GM21360 (cell line): ENCODE data around the gene MYPN.
"Not testable (repeated sequence)": the region's sequence is repeated elsewhere in the genome, so short reads cannot be mapped to it uniquely, and the experiment has no call there.

ENCODE experiments used
- ATAC-seq: cut with Tn5 transposase; IDR thresholded peaks from one replicate; pipeline ENCODE4 v1.9.1; 2021; ENCODE audit warnings: mild to moderate bottlenecking, moderate library complexity; ENCODE audit not compliant: unreplicated experiment

MYPN gene

DNA sequence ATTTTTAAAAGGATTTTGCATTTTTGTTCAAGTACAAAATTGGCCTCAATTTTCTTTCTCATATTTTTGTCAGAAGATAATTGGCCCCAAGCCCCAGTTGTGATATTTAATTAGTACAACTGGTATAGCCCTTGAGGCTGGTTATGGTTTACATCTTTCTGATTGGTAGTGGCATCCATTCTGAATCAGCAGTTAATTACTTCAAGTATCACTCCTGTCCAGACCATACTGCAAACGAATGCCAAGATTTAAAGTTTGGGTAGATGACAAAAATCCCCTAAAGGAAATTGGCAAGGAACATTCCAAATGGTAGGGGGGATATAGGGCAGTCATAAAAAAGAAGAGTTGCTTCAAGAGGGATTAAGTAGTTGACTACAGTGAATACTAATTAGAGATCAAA lies 23.1 kb downstream of the MYPN start:
- ATAC-seq, result no peak

DNA sequence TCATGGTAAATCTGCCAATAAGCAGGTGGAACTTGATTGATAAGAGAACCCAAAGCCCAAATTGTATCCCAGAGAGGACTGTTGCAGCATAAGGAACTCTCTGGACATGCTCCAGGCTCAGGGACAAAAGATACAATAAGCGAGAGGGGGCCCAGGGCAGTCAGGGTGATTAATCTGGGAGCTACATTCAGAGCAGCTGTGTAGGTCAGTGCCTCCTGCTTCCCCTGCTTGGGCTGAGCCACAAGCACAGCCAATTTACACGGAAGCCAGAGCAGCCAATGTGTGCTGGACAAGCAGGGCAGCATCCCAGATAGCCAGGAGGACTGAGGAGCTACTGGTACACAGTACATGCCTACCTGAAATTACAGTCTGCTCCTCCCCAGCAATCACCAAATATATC lies 24.2 kb downstream of the MYPN start:
- no peak for ATAC-seq

DNA sequence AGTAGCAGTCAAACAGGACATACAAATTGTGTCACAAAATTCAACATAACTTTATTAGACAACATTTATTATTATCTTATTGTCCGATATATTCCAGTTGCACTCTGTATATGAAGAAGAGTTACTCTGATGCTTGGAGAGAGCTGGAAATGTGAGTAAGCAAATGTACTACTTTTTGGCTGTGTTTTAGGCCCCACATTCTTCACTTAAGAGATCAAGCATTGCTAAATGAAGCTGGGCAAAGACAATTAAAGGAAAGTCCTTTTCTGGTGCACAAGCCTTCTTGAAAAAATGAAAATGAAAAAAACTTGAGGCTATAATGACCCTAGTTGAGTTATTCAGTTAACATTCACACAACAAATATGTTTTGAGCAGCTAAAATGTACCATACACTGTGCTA lies 26.1 kb downstream of the MYPN start:
- no peak for ATAC-seq

DNA sequence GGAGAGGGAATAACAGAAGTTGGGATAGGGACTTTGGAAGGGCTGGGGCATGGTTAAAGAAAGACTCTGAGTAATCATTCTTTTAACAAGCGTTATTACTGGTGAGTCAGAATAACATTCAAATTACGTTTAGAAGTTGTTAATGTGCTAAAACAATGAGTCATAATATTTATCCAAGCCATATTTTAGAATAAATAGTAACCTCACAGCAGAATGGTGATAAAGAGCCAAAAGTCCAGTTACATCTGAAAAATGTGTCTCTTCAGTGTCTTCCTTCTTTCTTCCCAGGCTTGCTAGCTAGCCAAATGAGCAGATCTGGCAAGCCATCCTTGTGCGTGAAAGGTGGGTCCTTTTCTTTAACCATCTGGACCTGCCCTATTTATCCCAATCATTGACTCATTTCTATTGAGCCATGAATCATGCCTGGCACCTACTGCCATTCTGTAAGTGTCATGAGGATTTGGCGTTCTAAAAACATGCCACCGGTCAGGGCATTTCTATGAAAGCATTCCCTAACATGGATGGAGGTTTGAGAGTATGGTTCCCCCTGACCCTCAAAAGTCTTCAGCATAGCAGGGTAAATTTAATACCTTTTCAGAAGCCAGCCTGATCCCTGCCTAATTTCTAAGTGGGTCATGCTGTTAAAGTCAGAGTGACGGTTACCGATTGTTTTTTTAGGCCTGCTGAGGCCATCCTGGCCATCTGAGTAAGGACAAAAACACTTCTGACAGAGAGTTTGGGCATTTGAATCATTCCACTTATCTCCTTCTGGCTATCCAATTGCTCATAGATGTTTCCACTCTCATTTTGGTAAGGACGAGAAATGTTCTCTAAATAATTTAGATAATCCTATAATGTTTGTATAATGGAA lies 26.9 kb downstream of the MYPN start:
- no peak for ATAC-seq

DNA sequence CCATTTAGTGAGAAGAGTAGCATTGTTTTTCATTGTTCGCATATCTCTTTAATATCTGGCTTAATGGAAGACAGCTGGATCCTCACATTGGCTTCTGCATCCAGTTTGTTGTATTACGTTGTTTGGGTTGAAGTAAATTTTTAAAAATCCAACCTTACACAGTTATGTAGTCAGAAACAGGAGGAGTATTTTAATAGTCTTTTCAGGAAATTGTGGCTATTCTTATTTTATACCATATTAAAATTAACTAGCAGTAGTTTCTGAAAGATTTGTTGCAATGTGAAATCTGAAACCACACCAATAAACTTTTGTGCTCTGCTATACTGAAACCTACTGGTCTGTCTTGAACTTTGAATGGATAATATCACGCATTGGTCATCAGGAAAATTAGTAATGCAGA lies 27.9 kb downstream of the MYPN start:
- ATAC-seq, result no peak

DNA sequence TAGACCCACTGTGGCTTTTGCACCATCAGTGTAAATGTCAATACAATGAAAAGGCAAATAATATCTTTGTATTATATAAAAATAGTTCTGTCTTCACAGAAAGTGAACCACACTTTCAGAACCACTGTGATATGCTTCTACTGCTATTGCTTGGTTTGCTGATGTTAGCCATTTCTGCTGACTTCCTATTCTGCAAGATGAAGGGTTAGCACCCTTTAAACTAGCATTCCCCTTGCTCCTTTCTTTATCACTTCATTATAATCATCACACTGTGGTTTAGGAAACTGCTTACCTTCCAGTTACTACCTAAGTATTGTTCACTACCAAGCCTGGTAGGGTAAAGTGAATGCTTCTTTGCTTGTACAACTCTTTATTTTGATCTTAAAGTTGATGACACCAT lies 29.2 kb downstream of the MYPN start:
- ATAC-seq, result no peak

DNA sequence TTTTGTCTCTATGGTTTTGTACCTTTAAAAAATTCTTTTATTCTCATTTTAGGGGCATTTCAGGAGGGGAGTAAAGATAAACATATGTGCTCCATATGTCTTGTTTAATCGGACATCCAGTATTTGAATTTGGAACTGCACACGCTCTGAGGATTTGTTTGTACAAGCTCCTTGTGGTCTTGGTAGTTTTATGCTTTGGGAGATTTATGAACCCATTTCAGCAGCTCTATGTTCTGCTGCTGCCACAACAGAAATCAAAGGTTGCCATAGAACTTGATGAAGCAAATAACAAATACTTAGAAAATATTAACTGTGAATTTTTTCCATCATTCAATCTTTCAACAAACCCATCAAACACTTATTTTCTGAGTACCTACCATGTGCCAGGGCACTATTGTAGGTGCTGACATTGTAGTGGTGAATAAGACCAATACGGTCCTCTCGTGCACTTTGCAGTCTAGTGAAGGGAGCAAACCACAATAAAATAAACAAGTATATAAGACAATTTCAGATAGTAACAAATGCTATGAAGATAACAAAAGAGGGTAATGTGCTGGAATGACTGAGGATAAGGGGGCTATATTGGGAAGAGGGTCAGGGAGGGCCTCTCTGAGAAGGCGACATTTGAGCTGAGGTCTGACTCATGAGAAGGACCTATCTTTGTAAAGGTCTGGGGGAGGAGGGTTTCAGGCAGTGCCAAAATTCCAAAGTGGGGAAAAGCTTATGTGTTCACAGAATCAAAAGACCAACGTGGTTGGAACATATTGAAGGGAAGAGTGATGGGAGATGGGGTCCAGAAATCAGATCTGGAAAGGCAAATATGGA lies 30.4 kb downstream of the MYPN start:
- no peak for ATAC-seq

DNA sequence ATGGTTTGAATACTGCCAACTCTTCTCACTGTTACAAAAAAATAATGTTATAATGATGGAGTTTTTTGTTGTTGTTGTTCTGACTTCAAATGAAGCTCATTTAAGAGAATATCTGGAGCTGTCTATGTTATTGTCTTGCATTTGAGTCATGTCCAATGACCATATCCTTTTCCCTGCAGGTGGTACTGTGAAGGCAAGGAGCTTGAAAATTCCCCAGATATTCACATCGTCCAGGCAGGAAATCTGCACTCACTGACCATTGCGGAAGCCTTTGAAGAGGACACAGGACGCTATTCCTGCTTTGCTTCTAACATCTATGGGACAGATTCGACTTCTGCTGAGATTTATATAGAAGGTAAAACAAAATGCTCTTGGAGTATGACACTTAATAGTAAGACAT lies 33.5 kb downstream of the MYPN start:
- ATAC-seq, result no peak

DNA sequence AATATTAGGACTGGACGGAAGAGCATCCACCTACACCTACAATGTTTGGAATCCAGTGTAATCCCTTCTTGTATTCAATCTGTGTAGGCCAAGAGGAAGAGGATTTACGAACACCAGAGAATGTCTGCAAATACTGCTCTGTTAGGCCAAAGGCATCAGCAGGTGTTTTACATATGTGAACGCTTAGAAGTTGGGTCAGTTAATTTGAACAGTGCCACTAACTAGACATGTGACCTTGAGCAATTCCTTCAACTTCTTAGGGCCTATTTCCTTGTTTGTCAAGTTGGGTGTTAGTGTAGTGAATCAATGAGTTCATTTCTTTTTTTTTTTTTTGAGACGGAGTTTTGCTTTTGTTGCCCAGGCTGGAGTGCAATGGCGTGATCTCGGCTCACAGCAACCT lies 35.4 kb downstream of the MYPN start:
- ATAC-seq, result no peak

DNA sequence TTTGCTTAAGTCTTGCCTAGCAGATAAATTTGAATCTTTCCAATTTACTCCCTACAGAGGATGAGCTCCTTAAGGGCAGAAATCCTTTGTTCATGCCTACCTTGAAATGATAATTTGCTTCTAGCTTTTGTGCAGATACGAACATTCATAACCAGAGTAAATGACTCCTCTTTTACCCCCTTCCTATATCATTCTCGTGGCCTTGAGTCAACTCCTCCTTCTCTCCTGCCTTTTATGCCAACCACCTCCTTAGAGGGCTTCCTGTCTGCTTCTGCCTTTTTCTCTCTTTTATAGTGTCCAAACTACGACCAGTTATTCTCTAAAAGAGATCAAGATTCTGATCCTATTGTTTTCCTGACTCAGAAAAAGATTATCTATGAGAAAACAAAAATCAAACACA lies 36.4 kb downstream of the MYPN start:
- no peak for ATAC-seq

DNA sequence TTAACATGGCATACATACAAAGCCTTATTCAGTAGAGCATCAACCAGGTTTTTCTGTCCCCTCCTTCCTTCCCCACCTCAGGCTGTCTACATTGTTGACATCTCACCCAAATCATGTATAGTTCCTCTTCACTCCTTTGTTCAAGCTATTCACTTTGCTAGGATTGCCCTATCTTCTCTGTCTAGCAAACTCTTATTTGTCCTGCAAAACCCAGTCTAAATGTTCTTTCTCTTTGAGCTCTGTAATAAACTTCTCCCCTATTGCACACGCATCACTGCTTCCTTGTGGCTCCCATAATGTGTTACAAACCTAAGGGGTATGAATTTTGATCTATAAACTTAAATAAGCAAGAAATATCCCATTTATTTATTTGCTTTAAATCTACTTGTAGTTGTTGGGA lies 36.8 kb downstream of the MYPN start:
- ATAC-seq, result no peak

DNA sequence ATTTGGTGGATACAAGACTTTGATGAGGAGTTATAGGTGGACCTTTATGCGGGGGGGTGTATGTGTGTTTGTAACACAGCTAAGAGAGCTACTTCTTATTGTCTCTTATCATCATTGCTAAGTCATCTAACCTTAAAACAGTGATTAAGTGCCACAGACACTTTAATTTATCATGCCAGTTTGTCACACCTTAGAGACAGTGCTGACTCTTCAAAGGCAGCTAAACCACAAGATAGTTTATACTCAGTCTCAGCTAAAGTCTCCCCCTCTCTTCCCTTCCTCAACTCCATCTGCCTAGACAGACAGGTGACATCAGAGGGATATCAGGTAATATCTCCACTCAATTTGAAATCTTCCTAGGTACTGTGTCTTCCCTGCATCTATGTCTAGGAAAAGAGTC lies 42.2 kb downstream of the MYPN start:
- no peak for ATAC-seq

DNA sequence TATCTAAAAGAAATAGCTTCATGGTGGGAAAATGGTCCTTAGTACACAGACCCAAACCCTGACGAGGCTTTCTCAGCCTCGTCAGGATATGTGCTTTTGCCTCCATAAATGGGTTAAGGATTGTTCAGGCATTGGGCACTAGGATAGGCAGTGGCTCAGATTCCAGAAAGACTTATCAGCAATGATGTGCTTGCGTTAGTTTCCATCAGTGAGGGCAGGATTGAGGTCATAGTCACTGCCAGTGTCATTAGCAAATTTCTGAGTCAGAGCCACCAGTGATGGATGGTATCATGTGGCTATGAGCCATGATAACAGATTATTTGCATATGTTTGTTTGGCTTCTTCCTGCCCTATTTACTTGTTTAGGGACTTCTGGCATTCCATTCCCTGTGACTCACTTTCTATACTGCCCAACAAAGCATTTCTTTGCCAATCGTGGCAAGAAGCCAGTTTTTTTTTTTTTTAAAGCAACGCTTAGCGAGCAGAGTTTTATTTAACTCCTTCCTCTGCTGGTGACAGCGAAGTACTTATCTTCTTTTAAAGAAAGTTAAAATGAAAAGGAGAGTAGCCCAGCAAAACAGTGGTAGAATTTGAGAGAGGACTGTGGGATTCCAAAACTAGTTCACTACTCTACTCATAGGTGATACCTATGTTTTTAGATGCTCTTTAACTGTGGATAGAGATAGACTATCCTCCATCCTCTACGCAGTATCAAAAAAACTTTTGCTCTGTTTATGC lies 44.4 kb downstream of the MYPN start:
- no peak for ATAC-seq

DNA sequence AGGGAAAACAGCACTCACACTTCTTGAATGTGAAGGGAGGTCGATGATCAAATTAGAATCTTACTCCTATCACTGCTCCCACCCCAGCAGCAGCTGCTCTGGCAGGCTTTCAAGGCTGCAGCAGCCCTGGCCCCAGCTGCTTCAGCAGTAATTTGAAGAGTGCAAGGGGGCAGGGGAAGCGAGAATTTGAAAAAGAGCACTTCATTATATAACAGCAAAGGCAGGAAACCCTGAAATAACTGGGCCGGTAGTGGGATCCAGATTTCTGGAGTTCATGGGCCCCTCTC lies 44.9 kb downstream of the MYPN start:
- no peak for ATAC-seq

DNA sequence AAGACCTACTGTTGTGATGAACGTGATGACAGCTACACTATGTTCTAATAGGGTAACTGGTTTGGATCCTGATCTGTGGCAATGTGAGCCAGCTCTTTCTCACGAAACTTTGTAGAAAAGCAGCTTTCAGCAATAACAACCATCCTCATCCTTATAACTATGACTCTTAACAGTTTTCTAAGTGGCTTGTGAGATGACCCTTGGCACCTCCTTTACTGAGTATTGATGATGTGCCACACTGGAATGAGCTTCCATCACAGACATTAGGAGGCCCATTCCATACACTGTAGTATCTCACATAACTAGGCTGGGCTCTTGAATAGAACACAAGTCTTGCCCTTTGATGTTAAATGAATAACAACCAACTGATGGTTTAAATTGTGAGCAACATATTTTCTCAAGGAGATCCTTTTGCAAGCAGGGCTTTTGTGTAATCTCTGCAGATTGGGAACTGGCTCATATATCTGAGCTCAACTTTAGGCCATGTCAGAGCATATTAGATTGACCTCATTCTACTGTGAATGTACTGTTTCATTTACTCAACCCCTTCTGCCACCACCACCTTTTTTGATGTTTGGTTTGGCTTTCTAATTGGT lies 46.4 kb downstream of the MYPN start:
- ATAC-seq, result no peak

DNA sequence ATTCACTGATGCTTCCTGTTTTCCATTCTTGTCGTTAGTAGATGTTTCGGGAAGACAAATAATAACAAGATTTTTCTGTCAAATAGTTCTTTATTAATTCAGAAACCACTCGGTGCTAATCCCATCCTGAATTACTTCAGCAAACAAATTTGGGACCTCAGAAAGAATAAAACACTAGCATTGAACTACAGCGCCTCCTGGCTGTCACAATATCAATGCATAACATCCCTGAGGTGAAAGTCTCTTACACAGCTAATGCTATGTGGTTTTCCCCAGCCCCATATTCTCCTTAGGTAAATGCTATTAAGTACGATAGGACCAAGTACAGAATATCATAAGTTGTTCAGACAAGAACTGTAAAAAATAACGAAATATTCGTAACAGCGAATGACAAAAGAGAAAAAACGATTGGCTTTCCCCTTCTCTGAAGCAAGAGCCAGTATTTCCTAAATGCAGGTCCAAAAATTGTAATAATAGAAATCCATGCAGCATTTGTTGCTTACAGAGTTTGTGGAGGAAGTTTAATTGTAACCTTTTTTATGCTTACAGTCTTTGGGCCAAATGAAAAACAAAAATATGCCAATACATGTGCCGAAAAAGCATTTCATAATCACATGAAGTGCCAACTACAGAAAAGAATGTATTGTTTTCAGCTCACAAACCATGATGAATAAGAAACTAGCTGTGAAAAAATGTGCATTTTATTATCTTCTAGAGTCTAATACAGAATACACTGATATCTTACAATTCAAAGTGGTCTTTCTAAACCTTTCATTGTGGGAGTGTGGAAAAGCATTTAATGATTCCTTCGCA lies 47.3 kb downstream of the MYPN start:
- ATAC-seq, result no peak

DNA sequence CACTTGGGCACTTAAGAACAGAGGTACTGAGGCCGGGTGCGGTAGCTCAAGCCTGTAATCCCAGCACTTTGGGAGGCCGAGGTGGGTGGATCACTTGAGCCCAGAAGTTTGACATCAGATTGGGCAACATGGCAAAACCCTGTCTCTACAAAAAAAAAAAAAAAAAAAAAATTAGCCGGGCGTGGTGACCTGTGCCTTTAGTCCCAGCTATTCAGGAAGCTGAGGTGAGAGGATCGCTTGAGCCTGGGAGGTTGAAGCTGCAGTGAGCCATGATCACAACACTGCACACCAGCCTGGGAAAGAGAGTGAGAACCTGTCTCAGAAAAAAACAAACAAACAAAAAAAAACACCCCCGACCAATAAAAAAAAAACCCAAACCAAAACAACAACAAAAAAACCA lies 48.2 kb downstream of the MYPN start:
- ATAC-seq, result not testable (repeated sequence)

DNA sequence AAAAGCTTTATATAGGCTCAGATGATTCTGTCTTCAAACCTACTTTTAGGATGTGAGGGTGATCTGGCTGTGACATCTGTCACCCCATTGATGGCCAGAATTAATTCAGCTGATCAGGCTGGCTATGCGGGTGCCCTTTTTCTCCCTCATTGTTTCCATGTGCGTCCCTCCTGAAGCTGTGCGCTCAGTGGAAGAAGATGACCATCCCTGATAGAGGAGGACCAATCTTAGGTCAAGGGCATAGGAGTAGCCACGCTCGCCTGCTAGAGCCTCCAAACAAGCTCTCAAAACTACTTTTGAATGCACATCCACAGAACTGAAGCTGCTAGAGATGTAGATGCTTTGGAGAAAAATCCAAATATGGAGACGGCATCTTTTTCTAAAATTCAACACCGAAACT lies 48.7 kb downstream of the MYPN start:
- ATAC-seq, result no peak

DNA sequence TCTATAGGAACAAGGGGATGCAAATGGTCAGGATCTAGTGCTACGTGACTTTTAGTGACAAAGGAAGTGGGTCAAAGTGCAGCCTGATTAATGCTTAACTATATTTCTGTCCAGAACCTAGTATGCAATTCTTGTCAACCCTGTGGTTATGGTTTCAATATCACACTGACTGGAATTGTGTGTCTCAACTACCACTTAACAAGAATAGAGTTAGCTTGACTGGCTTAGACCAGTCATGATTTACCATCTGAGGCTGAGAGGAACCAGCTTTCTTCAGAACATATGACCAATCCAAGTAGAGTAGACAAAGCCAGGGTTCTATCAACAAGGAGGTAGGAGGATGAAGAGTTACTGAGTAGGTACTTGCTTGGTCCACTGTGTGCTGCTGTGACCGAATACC lies 54.4 kb downstream of the MYPN start:
- peak; percentile 92 for ATAC-seq

DNA sequence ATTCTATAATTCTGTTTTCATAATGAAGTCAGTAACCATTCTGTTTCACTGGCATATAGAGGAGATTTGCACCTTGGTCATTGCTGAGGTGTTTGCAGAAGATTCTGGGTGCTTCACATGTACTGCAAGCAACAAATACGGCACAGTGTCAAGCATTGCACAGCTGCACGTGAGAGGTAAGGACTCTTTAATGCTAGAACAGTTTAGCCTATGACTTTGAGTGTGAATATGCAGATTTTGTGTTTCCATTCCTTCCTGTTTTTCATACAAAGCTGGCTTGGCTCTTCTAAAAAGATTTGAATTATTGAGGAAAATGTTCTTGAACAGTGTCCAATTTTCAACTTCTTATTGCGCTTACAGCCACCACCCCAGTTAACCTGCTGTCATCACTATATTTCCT lies 56.4 kb downstream of the MYPN start:
- ATAC-seq, result no peak
